ENCODE data around the gene KRTAP5-8.

- no peak for TF ChIP-seq CTCF (IDR thresholded peaks at IDR 0.05 in 4 of 5, conservative IDR thresholded peaks at IDR 0.05 in 1 of 5)
- TF ChIP-seq POLR2A (IDR thresholded peaks at IDR 0.05): no peak
Observed at GRCh38 chr11:71539017-71539416, 1.2 kb downstream of the KRTAP5-8 start.

Measured in gastrocnemius medialis (tissue), 4 donors.